ENCODE data around the gene FKBP3.

GRCh38 chr14:45070215-45070614 is 64.1 kb downstream of the FKBP3 start:
- TF ChIP-seq ETS1 (IDR thresholded peaks at IDR 0.05) (no peak), EZH2phosphoT487 (IDR thresholded peaks at IDR 0.05; ENCODE audit: unreplicated experiment) (no peak), CTCF (conservative IDR thresholded peaks at IDR 0.05; ENCODE audit: low read depth in 2 of 2) (no peak), CREB1 (CRISPR knock-in tag; IDR thresholded peaks at IDR 0.05; ENCODE audit: low read depth) (no peak), EZH2 (IDR thresholded peaks at IDR 0.05; ENCODE audit: low read depth, unreplicated experiment) (no peak), POLR2AphosphoS5 (IDR thresholded peaks at IDR 0.05; ENCODE audit: low read depth) (no peak), STAT1 (IDR thresholded peaks at IDR 0.05; ENCODE audit: unreplicated experiment) (no peak), REST (IDR thresholded peaks at IDR 0.05; ENCODE audit: unreplicated experiment) (no peak), JUNB (IDR thresholded peaks at IDR 0.05; ENCODE audit: unreplicated experiment) (no peak)
